ENCODE results near the gene LRP1.
A peak's percentile ranks its signal among the peaks of the same experiment; 100 is the strongest.

LRP1 gene

GRCh38 chr12:57182918-57183575, 54.8 kb downstream of the LRP1 start:
- peak; percentile 98 for DNase-seq (ENCODE audit: insufficient read length, low spot score)
- peak; percentile 81 for TF ChIP-seq CTCF (IDR thresholded peaks at IDR 0.05; ENCODE audit: insufficient read depth, missing control alignments)
- FAIRE-seq = no peak

GRCh38 chr12:57183939-57184725, 55.8 kb downstream of the LRP1 start:
- no peak for TF ChIP-seq CTCF (IDR thresholded peaks at IDR 0.05; ENCODE audit: insufficient read depth, missing control alignments)
- FAIRE-seq = no peak
- DNase-seq (ENCODE audit: insufficient read length, low spot score) = no peak

GRCh38 chr12:57185403-57185802, 57.1 kb downstream of the LRP1 start:
- TF ChIP-seq CTCF (IDR thresholded peaks at IDR 0.05; ENCODE audit: insufficient read depth, missing control alignments) = no peak
- FAIRE-seq (no peak), DNase-seq (ENCODE audit: insufficient read length, low spot score) (no peak)

- no peak for TF ChIP-seq CTCF (IDR thresholded peaks at IDR 0.05; ENCODE audit: insufficient read depth, missing control alignments)
- FAIRE-seq = no peak
- DNase-seq (ENCODE audit: insufficient read length, low spot score) = no peak
Measured at GRCh38 chr12:57185906-57186508, 57.7 kb downstream of the LRP1 start.

GRCh38 chr12:57187222-57188089, 59.2 kb downstream of the LRP1 start:
- FAIRE-seq = no peak

GRCh38 chr12:57188090-57188425, 59.8 kb downstream of the LRP1 start:
- no peak for DNase-seq (ENCODE audit: insufficient read length, low spot score)
- TF ChIP-seq CTCF (IDR thresholded peaks at IDR 0.05; ENCODE audit: insufficient read depth, missing control alignments) = no peak
- no peak for FAIRE-seq

More at GRCh38 chr12:57187222-57188089, 59.2 kb downstream of the LRP1 start:
- no peak for TF ChIP-seq CTCF (IDR thresholded peaks at IDR 0.05; ENCODE audit: insufficient read depth, missing control alignments)
- no peak for DNase-seq (ENCODE audit: insufficient read length, low spot score)

Data from D721Med (cell line).